Endothelial cell of umbilical vein (primary cell): ENCODE data around the gene SATB1. TPM values are rescaled to one million over a fixed set of nuclear protein-coding genes. Genes with fewer than 3 reads are reported as not detected.

Experiments
- BruUV-seq: library from RNA; stranded (reverse); fragments of 400-500 nt; replicated peaks from 2 replicates; lab custom pipeline; 2021; lab: Mats Ljungman, UMichigan
- CTCF ChIA-PET: fragments of 300-600, 350-600 bp; sonication (Branson Sonifier 250); formaldehyde crosslinking; loops from one replicate; lab custom pipeline; 2021; ENCODE audit warnings: antibody characterized with exemption, inconsistent platforms; lab: Charles Lee
- POLR2A ChIA-PET: fragments of 300-600, 350-600 bp; sonication (Branson Sonifier 250); formaldehyde crosslinking; loops from one replicate; lab custom pipeline; 2021; ENCODE audit warnings: antibody characterized with exemption, inconsistent platforms; lab: Charles Lee
- DNase-seq: peaks from one replicate; pipeline ENCODE4 v3.0.0-alpha.2; 2011; ENCODE audit warnings: low read depth, low spot score
- FAIRE-seq: peaks from 2 replicates; lab custom pipeline; 2011; peaks lifted over from hg19 to GRCh38; lab: Jason Lieb, UNC
- H2AFZ ChIP-seq: 2 replicates; pipeline ENCODE4 v1.6.0; 2012; ENCODE audit warnings: low read depth, low read length, control low read depth, inconsistent platforms
- H3K27ac ChIP-seq: 2 replicates; pipeline ENCODE4 v1.5.1; 2011; ENCODE audit warnings: low read depth, mild to moderate bottlenecking, control low read depth, low read length, moderate library complexity; ENCODE audit not compliant: insufficient read depth
- H3K27me3 ChIP-seq, 2 experiments: 2 replicates each; pipeline versions ENCODE4 v1.6.0 to v1.6.1; 2011; ENCODE audit warnings: low read length in 2 of 2, mixed read lengths in 1 of 2; ENCODE audit not compliant: control insufficient read depth in 2 of 2, insufficient read depth in 2 of 2
- H3K36me3 ChIP-seq, 2 experiments: 2 replicates in 1 of 2; 3 replicates in 1 of 2; pipeline ENCODE4 v1.5.1; 2011; ENCODE audit warnings: low read length in 2 of 2, mild to moderate bottlenecking in 1 of 2, moderate library complexity in 1 of 2; ENCODE audit not compliant: control insufficient read depth in 2 of 2, insufficient read depth in 2 of 2; ENCODE audit errors: extremely low read depth in 1 of 2
- H3K4me1 ChIP-seq: 3 replicates; pipeline ENCODE4 v1.5.1; 2011; ENCODE audit warnings: mild to moderate bottlenecking, low read length; ENCODE audit not compliant: control insufficient read depth, insufficient read depth; ENCODE audit errors: extremely low read depth
- H3K4me2 ChIP-seq: 2 replicates; pipeline ENCODE4 v1.6.1; 2011; ENCODE audit warnings: low read length, control low read depth, mixed read lengths; ENCODE audit not compliant: insufficient read depth
- H3K4me3 ChIP-seq, 3 experiments: fragments of 200-600 bp in 1 of 3; sonication (generic), shearing (Covaris generic) in 1 of 3; replicated peaks in 1 of 3; 2 replicates each; pipeline ENCODE4 v1.5.1; 2011 to 2016; ENCODE audit warnings: control low read depth in 3 of 3, low read length in 3 of 3, mild to moderate bottlenecking in 2 of 3, inconsistent platforms in 1 of 3, low read depth in 1 of 3, moderate library complexity in 1 of 3; ENCODE audit not compliant: insufficient read depth in 1 of 3
- H3K79me2 ChIP-seq: 2 replicates; pipeline ENCODE4 v1.6.0; 2012; ENCODE audit warnings: low read length, inconsistent platforms; ENCODE audit not compliant: control insufficient read depth, insufficient read depth
- H3K9ac ChIP-seq: replicated peaks from 2 replicates; pipeline ENCODE3; 2011; ENCODE audit warnings: low read length, control low read depth; ENCODE audit not compliant: insufficient read depth; ENCODE audit errors: extremely low read depth
- H3K9me1 ChIP-seq: replicated peaks from 3 replicates; pipeline ENCODE4 v1.6.0; 2011; ENCODE audit warnings: mild to moderate bottlenecking, low read length; ENCODE audit not compliant: control insufficient read depth, insufficient read depth; ENCODE audit errors: extremely low read depth
- H3K9me3 ChIP-seq: replicated peaks from 2 replicates; pipeline ENCODE4 v1.5.1; 2012; ENCODE audit warnings: low read length, inconsistent platforms; ENCODE audit not compliant: control insufficient read depth, insufficient read depth
- H4K20me1 ChIP-seq: replicated peaks from 2 replicates; pipeline ENCODE3; 2011; ENCODE audit warnings: mild to moderate bottlenecking, low read length; ENCODE audit not compliant: control insufficient read depth, insufficient read depth; ENCODE audit errors: extremely low read depth
- CTCF ChIP-seq, 2 donors: IDR thresholded peaks; 1 replicate in 1 of 2; 2 replicates in 1 of 2; pipeline ENCODE4 v1.5.1; 2011; ENCODE audit warnings: low read length in 2 of 2, mild to moderate bottlenecking in 2 of 2, moderate library complexity in 2 of 2, control low read depth in 1 of 2, inconsistent platforms in 1 of 2, low read depth in 1 of 2; ENCODE audit not compliant: insufficient read depth in 1 of 2; ENCODE audit errors: extremely low read depth in 1 of 2
- EZH2 ChIP-seq: IDR thresholded peaks from 2 replicates; pipeline ENCODE4 v1.6.1; 2012; ENCODE audit warnings: borderline replicate concordance, low read depth, mild to moderate bottlenecking, moderate library complexity, low read length, inconsistent platforms; ENCODE audit not compliant: severe bottlenecking
- FOS ChIP-seq: IDR thresholded peaks from 2 replicates; pipeline ENCODE4 v1.6.1; 2011; ENCODE audit warnings: mild to moderate bottlenecking, low read length, moderate library complexity, borderline replicate concordance; ENCODE audit not compliant: insufficient read depth
- GATA2 ChIP-seq: IDR thresholded peaks from 2 replicates; pipeline ENCODE4 v1.7.0; 2011; ENCODE audit warnings: low read depth, mild to moderate bottlenecking, moderate library complexity, mixed read lengths, low read length; ENCODE audit not compliant: insufficient read length, insufficient read depth
- JUN ChIP-seq: IDR thresholded peaks from 2 replicates; pipeline ENCODE4 v1.6.1; 2011; ENCODE audit warnings: borderline replicate concordance, low read depth; ENCODE audit not compliant: insufficient read length, insufficient read depth
- MAX ChIP-seq: IDR thresholded peaks from 2 replicates; pipeline ENCODE4 v1.6.1; 2011; ENCODE audit not compliant: insufficient read depth, insufficient read length
- MYC ChIP-seq: IDR thresholded peaks from one replicate; pipeline ENCODE4 v1.6.1; 2011; ENCODE audit warnings: mild to moderate bottlenecking, low read depth, low read length
- POLR2A ChIP-seq: IDR thresholded peaks from 2 replicates; pipeline ENCODE4 v1.6.1; 2012; ENCODE audit warnings: low read depth, mild to moderate bottlenecking, control low read depth, low read length
- POLR2AphosphoS5 ChIP-seq: IDR thresholded peaks from 2 replicates; pipeline ENCODE4 v1.6.1; 2012; ENCODE audit warnings: low read depth, mild to moderate bottlenecking, control low read depth, low read length, moderate library complexity; ENCODE audit not compliant: insufficient read depth
- dilution Hi-C: fragments of 300-500 bp; cut with MboI; formaldehyde crosslinking; loops from one replicate; pipeline ENCODE4 v1.15.0; 2019; ENCODE audit warnings: low sequenced_read_pairs; ENCODE audit not compliant: extremely low pct_ligation_motif_present
- intact Hi-C: fragments of 100-400 bp; cut with micrococcal nuclease; formaldehyde crosslinking; loops from one replicate; pipeline ENCODE4 v1.10.0; 2022
- polyA plus RNA-seq, 4 experiments: library from polyadenylated mRNA; depleted of rRNA in 3 of 4; stranded (reverse) in 3 of 4; unstranded in 1 of 4; fragments of >200 nt; gene quantifications; 2 replicates each; pipeline versions ENCODE4 v1.2.1 to v1.2.3, GENCODE V29; 2011 to 2012; ENCODE audit warnings: missing spikeins in 1 of 4
- total RNA-seq: library from RNA; stranded (reverse); gene quantifications from 2 replicates; pipeline ENCODE4 v1.2.3, GENCODE V29; 2021

Gene SATB1
- total and polyA plus RNA-seq, 2 donors (not counting 3 experiments of a cell fraction or from before 2014, with no cell fraction given) = 3.9 to 6.2 TPM

- H3K9ac ChIP-seq = no peak overlapping the region
- H3K9me1 ChIP-seq = no peaks in the 10 kb centered on the region
- H3K9me3 ChIP-seq = no peaks in the 10 kb centered on the region
- DNase-seq = no peak
- H3K27ac ChIP-seq = no peak overlapping the region
- H3K36me3 ChIP-seq = no peaks in the 10 kb centered on the region
- peaks cover 0 to 2% of the 10 kb centered on the region in 2 experiments for H3K27me3 ChIP-seq
- H3K4me1 ChIP-seq = no peaks in the 10 kb centered on the region
- H4K20me1 ChIP-seq = no peaks in the 10 kb centered on the region
- H3K79me2 ChIP-seq = no peaks in the 10 kb centered on the region
- no peak overlapping the region for H3K4me2 ChIP-seq
- H3K4me3 ChIP-seq = no peak overlapping the region
- H2AFZ ChIP-seq = no peak overlapping the region
- no peak for FAIRE-seq
- CTCF ChIA-PET = no interaction called here
- POLR2A ChIA-PET = no interaction called here
- no peak for TF ChIP-seq FOS
- TF ChIP-seq EZH2 = no peak
- TF ChIP-seq MYC = no peak
- no TSS peak for BruUV-seq
- dilution Hi-C loops = no loop called here
- intact Hi-C loops = no loop called here
Measured at GRCh38 chr3:18415839-18416238, 9.3 kb downstream of the SATB1 start.

GRCh38 chr3:18415167-18415566 lies 10.0 kb downstream of the SATB1 start:
- Histone ChIP-seq H2AFZ (no peak overlapping the region), H3K27me3 (no peaks in the 10 kb centered on the region), H3K27ac (no peak overlapping the region), H3K79me2 (no peaks in the 10 kb centered on the region), H3K4me2 (no peak overlapping the region), H3K9me3 (no peaks in the 10 kb centered on the region), H3K9me1 (no peaks in the 10 kb centered on the region), H3K4me1 (no peaks in the 10 kb centered on the region), H4K20me1 (no peaks in the 10 kb centered on the region), H3K4me3 (no peak overlapping the region), H3K9ac (no peak overlapping the region), H3K36me3 (no peaks in the 10 kb centered on the region)
- DNase-seq (no peak), FAIRE-seq (no peak)
- intact Hi-C loops = no loop called here
- ChIA-PET POLR2A (no interaction called here), CTCF (no interaction called here)
- dilution Hi-C loops = no loop called here
- no TSS peak for BruUV-seq
- TF ChIP-seq MAX (no peak), POLR2AphosphoS5 (no peak), CTCF (IDR thresholded peaks at IDR 0.05; ENCODE audit: extremely low read depth in 1 of 2, insufficient read depth in 1 of 2, low read depth in 1 of 2, low read length in 2 of 2) (no peak), EZH2 (no peak), GATA2 (no peak), FOS (no peak), POLR2A (no peak), JUN (no peak), MYC (no peak)
